ENCODE data around the gene APBB2. TPM values are rescaled to one million over a fixed set of nuclear protein-coding genes. Genes with fewer than 3 reads are reported as not detected.
"Not testable (repeated sequence)": the region's sequence is repeated elsewhere in the genome, so short reads cannot be mapped to it uniquely, and the experiment has no call there.

Gene APBB2
- total RNA-seq, 2 donors from 2014 or later = 56.1 to 64.8 TPM

DNA sequence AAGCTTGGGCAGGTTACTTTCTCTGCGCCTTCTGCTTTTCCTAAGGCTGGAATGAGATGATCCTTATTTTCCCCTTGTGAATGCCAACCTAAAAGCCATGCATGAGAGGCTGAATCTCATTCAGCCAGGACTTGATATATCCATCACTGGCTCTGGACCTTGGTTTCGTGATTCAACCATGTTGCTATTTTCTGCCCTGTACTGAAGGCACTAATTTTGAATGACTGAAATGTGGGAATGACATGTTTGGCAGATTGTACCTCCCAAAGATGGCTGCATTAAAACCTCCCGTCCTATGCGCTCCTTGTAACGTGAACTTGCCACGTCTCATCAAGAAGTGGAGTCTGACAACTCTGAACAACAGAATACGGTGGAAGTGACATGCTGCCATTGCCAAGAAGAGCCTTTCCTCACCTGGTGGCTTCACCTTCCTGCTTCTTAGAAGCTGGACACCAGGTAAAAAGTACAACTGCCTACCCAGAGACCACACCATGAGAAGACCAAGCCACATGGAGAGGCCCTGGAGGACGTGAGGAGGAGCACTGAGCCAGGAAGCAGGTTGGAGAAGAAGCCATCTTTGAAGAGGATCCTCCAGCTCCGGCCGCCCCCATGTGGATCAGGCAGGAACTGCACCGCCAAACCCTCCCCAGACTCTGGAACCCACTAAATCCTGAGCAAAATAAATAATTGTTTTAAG lies 290.1 kb downstream of the APBB2 start:
- Histone ChIP-seq H3K4me1 (ENCODE audit: control insufficient read depth, insufficient read depth, low read length) (no peaks in the 10 kb centered on the region), H3K27me3 (ENCODE audit: control insufficient read depth, insufficient read depth, low read length, poor library complexity, severe bottlenecking) (no peaks in the 10 kb centered on the region), H3K9ac (ENCODE audit: extremely low read depth, low read length, poor library complexity, severe bottlenecking) (no peak overlapping the region), H3K9me3 (ENCODE audit: control insufficient read depth, low read length) (no peaks in the 10 kb centered on the region), H3K36me3 (ENCODE audit: control insufficient read depth, insufficient read depth, low read length) (no peaks in the 10 kb centered on the region), H3K27ac (ENCODE audit: low read depth, low read length) (no peak overlapping the region), H3K4me3 (ENCODE audit: low read length) (no peak overlapping the region)
- DNase-seq = peak; percentile 90
- Mint-ChIP-seq H3K27me3 (ENCODE audit: insufficient read depth) (no peaks in the 10 kb centered on the region), H3K4me1 (peaks cover 5% of the 10 kb centered on the region), H3K4me3 (no peak overlapping the region), H3K27ac (no peak overlapping the region), H3K9me3 (no peaks in the 10 kb centered on the region), H3K36me3 (ENCODE audit: low read depth) (peaks cover 29% of the 10 kb centered on the region)
- peak; percentile 93 for TF ChIP-seq CTCF (conservative IDR thresholded peaks at IDR 0.05)
- WGBS, 2 experiments (ENCODE audit: insufficient coverage in 1 of 2, insufficient read length in 1 of 2) = 72 to 74% methylated on average over 11 of the region's 11 CpGs

- H3K4me1 Mint-ChIP-seq = peaks cover 5% of the 10 kb centered on the region
- Histone ChIP-seq H3K4me3 (ENCODE audit: low read length) (no peak overlapping the region), H3K9ac (ENCODE audit: extremely low read depth, low read length, poor library complexity, severe bottlenecking) (no peak overlapping the region), H3K9me3 (ENCODE audit: control insufficient read depth, low read length) (no peaks in the 10 kb centered on the region), H3K27ac (ENCODE audit: low read depth, low read length) (no peak overlapping the region), H3K36me3 (ENCODE audit: control insufficient read depth, insufficient read depth, low read length) (no peaks in the 10 kb centered on the region), H3K4me1 (ENCODE audit: control insufficient read depth, insufficient read depth, low read length) (no peaks in the 10 kb centered on the region), H3K27me3 (ENCODE audit: control insufficient read depth, insufficient read depth, low read length, poor library complexity, severe bottlenecking) (no peaks in the 10 kb centered on the region)
- no peaks in the 10 kb centered on the region for H3K9me3 Mint-ChIP-seq
- TF ChIP-seq CTCF (conservative IDR thresholded peaks at IDR 0.05) = no peak
- H3K27me3 Mint-ChIP-seq (ENCODE audit: insufficient read depth) = no peaks in the 10 kb centered on the region
- WGBS, 2 experiments (ENCODE audit: insufficient coverage in 1 of 2, insufficient read length in 1 of 2) = 94 to 99% methylated on average over 16 to 19 of the region's 19 CpGs
- no peak for DNase-seq
- peaks cover 29% of the 10 kb centered on the region for H3K36me3 Mint-ChIP-seq (ENCODE audit: low read depth)
- no peak overlapping the region for H3K27ac Mint-ChIP-seq
- H3K4me3 Mint-ChIP-seq = no peak overlapping the region
Observed at GRCh38 chr4:40923316-40924095, 290.8 kb downstream of the APBB2 start.

DNA sequence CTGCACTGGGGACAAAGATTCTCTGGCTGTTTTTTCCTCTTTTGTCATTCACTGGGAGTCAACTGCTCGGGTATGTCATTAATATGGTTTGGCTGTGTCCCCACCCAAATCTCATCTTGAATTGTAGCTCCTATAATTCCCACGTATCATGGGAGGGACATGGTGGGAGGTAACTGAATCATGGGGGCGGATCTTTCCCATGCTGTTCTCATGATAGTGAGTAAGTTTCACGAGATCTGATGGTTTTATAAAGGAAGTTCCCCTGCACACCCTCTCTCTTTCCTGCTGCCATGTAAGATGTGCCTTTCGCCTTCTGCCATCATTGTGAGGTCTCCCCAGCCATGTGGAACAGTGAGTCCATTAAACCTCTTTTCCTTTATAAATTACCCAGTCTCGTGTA lies 294.4 kb downstream of the APBB2 start:
- H3K9me3 Mint-ChIP-seq; H3K4me1 ChIP-seq (ENCODE audit: control insufficient read depth, insufficient read depth, low read length); H3K27ac ChIP-seq (ENCODE audit: low read depth, low read length); H3K9ac ChIP-seq (ENCODE audit: extremely low read depth, low read length, poor library complexity, severe bottlenecking); H3K4me1 Mint-ChIP-seq; H3K27me3 ChIP-seq (ENCODE audit: control insufficient read depth, insufficient read depth, low read length, poor library complexity, severe bottlenecking); H3K27me3 Mint-ChIP-seq (ENCODE audit: insufficient read depth); H3K9me3 ChIP-seq (ENCODE audit: control insufficient read depth, low read length); H3K4me3 ChIP-seq (ENCODE audit: low read length); H3K4me3 Mint-ChIP-seq; DNase-seq; H3K27ac Mint-ChIP-seq; H3K36me3 ChIP-seq (ENCODE audit: control insufficient read depth, insufficient read depth, low read length): not testable (repeated sequence)
- peaks cover 34% of the 10 kb centered on the region for H3K36me3 Mint-ChIP-seq (ENCODE audit: low read depth)
- WGBS, 2 experiments (ENCODE audit: insufficient coverage in 1 of 2, insufficient read length in 1 of 2) = 94 to 100% methylated on average over 3 to 6 of the region's 6 CpGs

All from endodermal cell (in vitro differentiated cells).